Measurements from ENCODE around the gene PSME2.

PSME2 gene

DNA sequence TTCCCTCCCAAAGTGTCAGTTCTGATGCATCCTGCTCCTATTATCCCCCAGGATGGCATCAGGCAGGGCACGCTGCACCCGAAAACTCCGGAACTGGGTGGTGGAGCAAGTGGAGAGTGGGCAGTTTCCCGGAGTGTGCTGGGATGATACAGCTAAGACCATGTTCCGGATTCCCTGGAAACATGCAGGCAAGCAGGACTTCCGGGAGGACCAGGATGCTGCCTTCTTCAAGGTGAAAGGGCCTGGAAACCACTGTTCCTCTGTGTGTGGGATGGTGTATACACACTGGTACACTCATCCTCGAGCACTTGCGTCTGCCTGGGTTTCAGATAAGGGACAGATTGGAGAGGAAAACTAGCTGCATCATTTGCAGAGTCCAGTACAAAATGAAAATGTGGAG is 15.7 kb upstream of the PSME2 start:
- Histone ChIP-seq H3K27me3 (ENCODE audit: control insufficient read depth in 1 of 2, insufficient read depth in 2 of 2, low read length in 2 of 2) (no peaks in the 10 kb centered on the region), H3K4me1 (ENCODE audit: insufficient read depth, low read length) (peaks cover 26% of the 10 kb centered on the region), H3K36me3 (ENCODE audit: insufficient read depth, low read length) (peaks cover 69% of the 10 kb centered on the region), H3K4me3 (ENCODE audit: low read depth in 1 of 2, low read length in 2 of 2) (peak overlapping the region; percentile 78 to 93), H3K9me3 (ENCODE audit: low read length) (no peaks in the 10 kb centered on the region), H3K27ac (ENCODE audit: low read depth, low read length) (peak overlapping the region; percentile 94), H3K9ac (ENCODE audit: low read length) (peak overlapping the region; percentile 91)

- Histone ChIP-seq H3K9ac (ENCODE audit: low read length) (peak within 1 kb of the TSS; percentile 91), H3K36me3 (ENCODE audit: insufficient read depth, low read length) (peaks cover 66% of the 10 kb centered on the region), H3K27me3 (ENCODE audit: control insufficient read depth in 1 of 2, insufficient read depth in 2 of 2, low read length in 2 of 2) (no peaks in the 10 kb centered on the region), H3K4me3 (ENCODE audit: low read depth in 1 of 2, low read length in 2 of 2) (peak within 1 kb of the TSS; percentile 78 to 93), H3K9me3 (ENCODE audit: low read length) (no peaks in the 10 kb centered on the region), H3K4me1 (ENCODE audit: insufficient read depth, low read length) (peaks cover 26% of the 10 kb centered on the region), H3K27ac (ENCODE audit: low read depth, low read length) (peak within 1 kb of the TSS; percentile 94)
These were observed 14.7 kb upstream of the PSME2 start, which contains the start of gene IRF9 for GRCh38 chr14:24160850-24161804. Gene IRF9, plus strand, starts transcription at chr14:24161265. Its CDS starts 880 bp downstream, at chr14:24162145.

DNA sequence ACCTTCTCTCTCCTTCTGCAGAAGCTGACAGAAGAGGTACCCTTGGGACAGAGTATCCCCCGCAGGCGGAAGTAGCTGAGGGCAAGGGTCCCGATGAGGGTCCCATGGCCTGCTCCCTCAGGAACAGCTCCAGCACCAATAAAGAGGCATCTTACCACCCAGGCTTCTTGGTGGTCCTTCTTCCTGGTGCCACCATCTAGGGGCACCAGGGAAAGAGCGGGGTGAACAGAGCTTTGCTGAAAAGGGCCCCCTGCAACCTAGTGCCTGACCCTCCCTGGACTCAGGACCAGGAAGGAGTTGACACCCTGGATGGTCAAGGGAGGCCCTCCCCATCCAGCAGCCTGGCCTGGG is 14.1 kb upstream of the PSME2 start:
- Histone ChIP-seq H3K4me1 (ENCODE audit: insufficient read depth, low read length) (peaks cover 26% of the 10 kb centered on the region), H3K27me3 (ENCODE audit: control insufficient read depth in 1 of 2, insufficient read depth in 2 of 2, low read length in 2 of 2) (no peaks in the 10 kb centered on the region), H3K36me3 (ENCODE audit: insufficient read depth, low read length) (peaks cover 65% of the 10 kb centered on the region), H3K9me3 (ENCODE audit: low read length) (no peaks in the 10 kb centered on the region), H3K9ac (ENCODE audit: low read length) (peak overlapping the region; percentile 91), H3K4me3 (ENCODE audit: low read depth in 1 of 2, low read length in 2 of 2) (no peak overlapping the region), H3K27ac (ENCODE audit: low read depth, low read length) (peak overlapping the region; percentile 94)

DNA sequence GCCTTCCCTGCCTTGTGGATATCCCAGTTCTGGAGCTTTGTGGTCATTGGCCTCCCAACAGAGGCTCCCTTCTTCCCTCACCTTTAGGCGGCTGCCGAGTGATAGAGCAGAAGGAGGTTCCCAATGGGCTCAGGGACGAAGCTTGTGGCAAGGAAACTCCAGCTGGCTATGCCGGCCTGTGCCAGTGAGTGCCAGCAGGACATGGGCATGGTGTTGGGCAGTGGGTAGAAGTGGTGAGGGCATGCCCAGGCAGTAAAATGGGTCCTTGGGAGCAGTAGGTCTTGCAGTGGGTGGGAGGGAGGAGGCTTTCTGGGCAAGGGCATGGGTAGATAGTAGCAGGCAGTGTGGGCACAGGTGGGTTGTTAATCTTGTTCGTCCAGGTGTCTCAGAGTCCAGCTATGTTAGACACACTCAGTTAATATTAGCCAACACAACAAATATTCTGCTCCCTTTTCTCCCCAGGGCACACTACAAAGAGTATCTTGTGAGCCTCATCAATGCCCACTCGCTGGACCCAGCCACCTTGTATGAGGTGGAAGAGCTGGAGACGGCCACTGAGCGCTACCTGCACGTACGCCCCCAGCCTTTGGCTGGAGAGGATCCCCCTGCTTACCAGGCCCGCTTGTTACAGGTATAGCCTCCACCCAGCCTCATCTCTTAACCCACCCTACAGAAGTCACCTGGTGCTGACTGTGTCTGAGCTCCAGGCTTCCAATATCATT is 13.5 kb upstream of the PSME2 start:
- H3K27ac ChIP-seq (ENCODE audit: low read depth, low read length) = peak overlapping the region; percentile 94
- no peak overlapping the region for H3K9ac ChIP-seq (ENCODE audit: low read length)
- no peak overlapping the region for H3K4me3 ChIP-seq (ENCODE audit: low read depth in 1 of 2, low read length in 2 of 2)

DNA sequence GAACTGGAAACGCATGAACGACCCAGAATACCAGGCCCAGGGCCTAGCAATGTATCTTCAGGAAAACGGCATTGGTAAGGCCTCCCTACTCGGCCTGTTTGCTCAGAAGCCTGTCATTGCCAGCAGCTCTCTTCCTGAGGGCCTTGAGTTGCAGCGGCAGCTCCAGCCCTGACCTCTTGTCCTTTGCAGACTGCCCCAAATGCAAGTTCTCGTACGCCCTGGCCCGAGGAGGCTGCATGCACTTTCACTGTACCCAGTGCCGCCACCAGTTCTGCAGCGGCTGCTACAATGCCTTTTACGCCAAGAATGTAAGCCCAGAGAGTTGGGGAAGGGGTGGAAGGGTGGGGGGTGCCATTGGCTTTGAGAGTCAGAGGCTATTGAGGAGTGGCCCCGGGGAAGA is 10.9 kb upstream of the PSME2 start:
- no peak overlapping the region for H3K4me3 ChIP-seq (ENCODE audit: low read depth in 1 of 2, low read length in 2 of 2)
- no peaks in the 10 kb centered on the region for H3K27me3 ChIP-seq (ENCODE audit: control insufficient read depth in 1 of 2, insufficient read depth in 2 of 2, low read length in 2 of 2)
- peaks cover 53% of the 10 kb centered on the region for H3K36me3 ChIP-seq (ENCODE audit: insufficient read depth, low read length)
- no peak overlapping the region for H3K27ac ChIP-seq (ENCODE audit: low read depth, low read length)
- peaks cover 14% of the 10 kb centered on the region for H3K4me1 ChIP-seq (ENCODE audit: insufficient read depth, low read length)
- no peak overlapping the region for H3K9ac ChIP-seq (ENCODE audit: low read length)
- H3K9me3 ChIP-seq (ENCODE audit: low read length) = no peaks in the 10 kb centered on the region

More for the DNA sequence above, 13.5 kb upstream of the PSME2 start:
- Histone ChIP-seq H3K27me3 (ENCODE audit: control insufficient read depth in 1 of 2, insufficient read depth in 2 of 2, low read length in 2 of 2) (no peaks in the 10 kb centered on the region), H3K4me1 (ENCODE audit: insufficient read depth, low read length) (peaks cover 26% of the 10 kb centered on the region), H3K9me3 (ENCODE audit: low read length) (no peaks in the 10 kb centered on the region), H3K36me3 (ENCODE audit: insufficient read depth, low read length) (peaks cover 65% of the 10 kb centered on the region)

- Histone ChIP-seq H3K4me1 (ENCODE audit: insufficient read depth, low read length) (peaks cover 9% of the 10 kb centered on the region), H3K9ac (ENCODE audit: low read length) (no peak overlapping the region), H3K27me3 (ENCODE audit: control insufficient read depth in 1 of 2, insufficient read depth in 2 of 2, low read length in 2 of 2) (no peaks in the 10 kb centered on the region), H3K9me3 (ENCODE audit: low read length) (no peaks in the 10 kb centered on the region), H3K4me3 (ENCODE audit: low read depth in 1 of 2, low read length in 2 of 2) (no peak overlapping the region), H3K27ac (ENCODE audit: low read depth, low read length) (no peak overlapping the region), H3K36me3 (ENCODE audit: insufficient read depth, low read length) (peaks cover 57% of the 10 kb centered on the region)
These were observed 10.4 kb upstream of the PSME2 start for GRCh38 chr14:24156840-24157239.

GRCh38 chr14:24155100-24155499 is 8.7 kb upstream of the PSME2 start:
- no peaks in the 10 kb centered on the region for H3K4me1 ChIP-seq (ENCODE audit: insufficient read depth, low read length)
- H3K4me3 ChIP-seq (ENCODE audit: low read depth in 1 of 2, low read length in 2 of 2) = no peak overlapping the region
- no peak overlapping the region for H3K9ac ChIP-seq (ENCODE audit: low read length)
- H3K36me3 ChIP-seq (ENCODE audit: insufficient read depth, low read length) = peaks cover 66% of the 10 kb centered on the region
- no peaks in the 10 kb centered on the region for H3K27me3 ChIP-seq (ENCODE audit: control insufficient read depth in 1 of 2, insufficient read depth in 2 of 2, low read length in 2 of 2)
- H3K9me3 ChIP-seq (ENCODE audit: low read length) = no peaks in the 10 kb centered on the region
- H3K27ac ChIP-seq (ENCODE audit: low read depth, low read length) = no peak overlapping the region

- H3K4me3 ChIP-seq (ENCODE audit: low read depth in 1 of 2, low read length in 2 of 2) = no peak overlapping the region
- peaks cover 51% of the 10 kb centered on the region for H3K36me3 ChIP-seq (ENCODE audit: insufficient read depth, low read length)
- no peak overlapping the region for H3K27ac ChIP-seq (ENCODE audit: low read depth, low read length)
- no peaks in the 10 kb centered on the region for H3K9me3 ChIP-seq (ENCODE audit: low read length)
- peaks cover 20% of the 10 kb centered on the region for H3K4me1 ChIP-seq (ENCODE audit: insufficient read depth, low read length)
- no peak overlapping the region for H3K9ac ChIP-seq (ENCODE audit: low read length)
- no peaks in the 10 kb centered on the region for H3K27me3 ChIP-seq (ENCODE audit: control insufficient read depth in 1 of 2, insufficient read depth in 2 of 2, low read length in 2 of 2)
These were observed 5.1 kb upstream of the PSME2 start for GRCh38 chr14:24151404-24152080.

GRCh38 chr14:24150993-24151392 is 4.6 kb upstream of the PSME2 start:
- H3K36me3 ChIP-seq (ENCODE audit: insufficient read depth, low read length) = peaks cover 50% of the 10 kb centered on the region
- H3K27me3 ChIP-seq (ENCODE audit: control insufficient read depth in 1 of 2, insufficient read depth in 2 of 2, low read length in 2 of 2) = no peaks in the 10 kb centered on the region
- H3K4me1 ChIP-seq (ENCODE audit: insufficient read depth, low read length) = peaks cover 22% of the 10 kb centered on the region
- no peak overlapping the region for H3K4me3 ChIP-seq (ENCODE audit: low read depth in 1 of 2, low read length in 2 of 2)
- no peak overlapping the region for H3K9ac ChIP-seq (ENCODE audit: low read length)
- H3K9me3 ChIP-seq (ENCODE audit: low read length) = no peaks in the 10 kb centered on the region
- H3K27ac ChIP-seq (ENCODE audit: low read depth, low read length) = no peak overlapping the region

GRCh38 chr14:24150567-24150966 is 4.2 kb upstream of the PSME2 start:
- Histone ChIP-seq H3K4me1 (ENCODE audit: insufficient read depth, low read length) (peaks cover 26% of the 10 kb centered on the region), H3K9me3 (ENCODE audit: low read length) (no peaks in the 10 kb centered on the region), H3K36me3 (ENCODE audit: insufficient read depth, low read length) (peaks cover 46% of the 10 kb centered on the region), H3K27ac (ENCODE audit: low read depth, low read length) (no peak overlapping the region), H3K9ac (ENCODE audit: low read length) (no peak overlapping the region), H3K4me3 (ENCODE audit: low read depth in 1 of 2, low read length in 2 of 2) (no peak overlapping the region), H3K27me3 (ENCODE audit: control insufficient read depth in 1 of 2, insufficient read depth in 2 of 2, low read length in 2 of 2) (no peaks in the 10 kb centered on the region)

GRCh38 chr14:24150061-24150460 is 3.7 kb upstream of the PSME2 start:
- no peaks in the 10 kb centered on the region for H3K9me3 ChIP-seq (ENCODE audit: low read length)
- no peak overlapping the region for H3K4me3 ChIP-seq (ENCODE audit: low read depth in 1 of 2, low read length in 2 of 2)
- H3K36me3 ChIP-seq (ENCODE audit: insufficient read depth, low read length) = peaks cover 41% of the 10 kb centered on the region
- peaks cover 30% of the 10 kb centered on the region for H3K4me1 ChIP-seq (ENCODE audit: insufficient read depth, low read length)
- no peak overlapping the region for H3K9ac ChIP-seq (ENCODE audit: low read length)
- no peak overlapping the region for H3K27ac ChIP-seq (ENCODE audit: low read depth, low read length)
- no peaks in the 10 kb centered on the region for H3K27me3 ChIP-seq (ENCODE audit: control insufficient read depth in 1 of 2, insufficient read depth in 2 of 2, low read length in 2 of 2)
